H1 (cell line): ENCODE measurements around the gene PIGZ.

Source experiments
- CTCF ChIP-seq, 3 experiments: IDR thresholded peaks; 1 replicate in 2 of 3; 2 replicates in 1 of 3; pipeline versions ENCODE4 v1.5.1 to v1.6.1; 2011; ENCODE audit warnings: low read length in 3 of 3, mild to moderate bottlenecking in 3 of 3, inconsistent platforms in 2 of 3, low read depth in 1 of 3, moderate library complexity in 1 of 3; ENCODE audit not compliant: insufficient read depth in 1 of 3; ENCODE audit errors: control extremely low read depth in 1 of 3
- POLR2AphosphoS5 ChIP-seq: IDR thresholded peaks from 2 replicates; pipeline ENCODE4 v1.6.1; 2011; ENCODE audit warnings: low read depth, low read length
- SUZ12 ChIP-seq: fragments of 200-600 bp; sonication (generic); IDR thresholded peaks from 2 replicates; pipeline ENCODE4 v1.6.1; 2012; ENCODE audit warnings: mild to moderate bottlenecking, inconsistent platforms, low read length, moderate library complexity, mixed read lengths

GRCh38 chr3:197007953-197008352 is 39.3 kb upstream of the PIGZ start:
- TF ChIP-seq CTCF (IDR thresholded peaks at IDR 0.05; ENCODE audit: control extremely low read depth in 1 of 3, insufficient read depth in 1 of 3, low read depth in 1 of 3, low read length in 3 of 3): no peak
- TF ChIP-seq SUZ12: no peak
- TF ChIP-seq POLR2AphosphoS5: no peak
